Measurements from ENCODE around the gene GAMT.
A peak's percentile ranks its signal among the peaks of the same experiment; 100 is the strongest.

Gene GAMT

GRCh38 chr19:1399079-1399478 is 2.3 kb downstream of the GAMT start:
- DNase-seq: no peak

GRCh38 chr19:1397838-1398237 is 3.5 kb downstream of the GAMT start:
- DNase-seq: peak; percentile 58

- DNase-seq: no peak
Observed at GRCh38 chr19:1396768-1397679, 4.3 kb downstream of the GAMT start.

GRCh38 chr19:1396019-1396767 is 5.1 kb downstream of the GAMT start:
- DNase-seq: no peak

- DNase-seq: no peak
Observed at GRCh38 chr19:1395194-1396018, 5.9 kb downstream of the GAMT start.

GRCh38 chr19:1394252-1395193 is 6.8 kb downstream of the GAMT start:
- DNase-seq: no peak

- no peak for DNase-seq
Observed at GRCh38 chr19:1393841-1394240, 7.5 kb downstream of the GAMT start.

- no peak for DNase-seq
Observed at GRCh38 chr19:1392939-1393530, 8.3 kb downstream of the GAMT start.

GRCh38 chr19:1392407-1392806 is 8.9 kb downstream of the GAMT start:
- no peak for DNase-seq

- DNase-seq: no peak
Observed at GRCh38 chr19:1390890-1391423, 10.4 kb downstream of the GAMT start.

GRCh38 chr19:1389033-1389940 is 12.1 kb downstream of the GAMT start:
- no peak for DNase-seq

- no peak for DNase-seq
Observed at GRCh38 chr19:1388637-1389026, 12.7 kb downstream of the GAMT start.

GRCh38 chr19:1387684-1388636 is 13.4 kb downstream of the GAMT start:
- DNase-seq: no peak

GRCh38 chr19:1386945-1387683 is 14.2 kb downstream of the GAMT start:
- no peak for DNase-seq

GRCh38 chr19:1385816-1386215 is 15.5 kb downstream of the GAMT start:
- no peak for DNase-seq

GRCh38 chr19:1384478-1385110 is 16.7 kb downstream of the GAMT start:
- DNase-seq: peak; percentile 40

GRCh38 chr19:1384085-1384462 is 17.3 kb downstream of the GAMT start:
- no peak for DNase-seq

Measured in RPMI8226 (cell line).